Activated naive CD4-positive, alpha-beta T cell treated with anti-CD3 and anti-CD28 coated beads, Interleukin-2, amount 10 ng/mL, durations not matched to agents 7 days and 5 days (primary cell): ENCODE measurements around the gene PGM2L1.

Experiments
- CTCF ChIA-PET: fragments of 350-600 bp; sonication (Branson Sonifier 250); formaldehyde crosslinking; loops from one replicate; lab custom pipeline; 2021; ENCODE audit warnings: antibody characterized with exemption; lab: Charles Lee
- DNase-seq: peaks from one replicate; pipeline ENCODE4 v3.0.0-alpha.2; 2020
- H3K27ac Mint-ChIP-seq: one replicate; pipeline ENCODE4 v1.8.0; 2021; ENCODE audit warnings: mild to moderate bottlenecking, moderate library complexity, mixed read lengths
- H3K27me3 Mint-ChIP-seq: one replicate; pipeline ENCODE4 v1.8.0; 2021; ENCODE audit warnings: mild to moderate bottlenecking, mixed read lengths
- H3K36me3 Mint-ChIP-seq: one replicate; pipeline ENCODE4 v1.8.0; 2021; ENCODE audit warnings: mixed read lengths
- H3K4me1 Mint-ChIP-seq: one replicate; pipeline ENCODE4 v1.8.0; 2021; ENCODE audit warnings: mixed read lengths
- H3K4me3 Mint-ChIP-seq: one replicate; pipeline ENCODE4 v1.8.0; 2021; ENCODE audit warnings: mild to moderate bottlenecking, moderate library complexity, mixed read lengths
- H3K9me3 Mint-ChIP-seq: one replicate; pipeline ENCODE4 v1.8.0; 2021; ENCODE audit warnings: mixed read lengths

The PGM2L1 gene

GRCh38 chr11:74318241-74318932, 79.8 kb downstream of the PGM2L1 start:
- Mint-ChIP-seq H3K9me3 (peaks cover 20% of the 10 kb centered on the region), H3K4me3 (no peak overlapping the region), H3K4me1 (no peaks in the 10 kb centered on the region), H3K27me3 (peaks cover 24% of the 10 kb centered on the region), H3K27ac (no peak overlapping the region), H3K36me3 (peaks cover 4% of the 10 kb centered on the region)
- CTCF ChIA-PET, result interaction anchor here (1.9 kb wide), 1 partner anchor 63 kb away, joined by 8 read pairs; no protein-coding TSS in a partner anchor
- DNase-seq, result no peak

- Mint-ChIP-seq H3K4me1 (peaks cover under 1% of the 10 kb centered on the region), H3K4me3 (no peak overlapping the region), H3K27ac (no peak overlapping the region), H3K9me3 (peaks cover 20% of the 10 kb centered on the region), H3K36me3 (peaks cover 4% of the 10 kb centered on the region), H3K27me3 (peaks cover 26% of the 10 kb centered on the region)
- CTCF ChIA-PET, result interaction anchor here (1.2 kb wide), 1 partner anchor 61 kb away, joined by 4 read pairs; no protein-coding TSS in a partner anchor
- no peak for DNase-seq
Measured at GRCh38 chr11:74316772-74317505, 81.3 kb downstream of the PGM2L1 start.

- no peak for DNase-seq
- Mint-ChIP-seq H3K4me3 (no peak overlapping the region), H3K27me3 (peaks cover 43% of the 10 kb centered on the region), H3K27ac (no peak overlapping the region), H3K4me1 (peaks cover 8% of the 10 kb centered on the region), H3K9me3 (peaks cover 13% of the 10 kb centered on the region), H3K36me3 (peaks cover 4% of the 10 kb centered on the region)
- CTCF ChIA-PET, result interaction anchor here (1.6 kb wide), 1 partner anchor 57 kb away, joined by 4 read pairs; no protein-coding TSS in a partner anchor
Measured at GRCh38 chr11:74312326-74312725, 85.9 kb downstream of the PGM2L1 start.

GRCh38 chr11:74311352-74311926, 86.8 kb downstream of the PGM2L1 start, which contains the start of gene P4HA3:
Gene P4HA3, minus strand, starts transcription at chr11:74311640. Its CDS starts 29 bp downstream, at chr11:74311611.
- DNase-seq, result peak; percentile 68
- Mint-ChIP-seq H3K4me1 (peaks cover 8% of the 10 kb centered on the region), H3K9me3 (peaks cover 4% of the 10 kb centered on the region), H3K27ac (no peak within 1 kb of the TSS), H3K4me3 (peak within 1 kb of the TSS; percentile 56), H3K27me3 (peaks cover 48% of the 10 kb centered on the region), H3K36me3 (no peaks in the 10 kb centered on the region)
- CTCF ChIA-PET, result interaction anchor here (0.6 to 1.6 kb wide), 2 partner anchors 10 to 56 kb away, joined by 3 to 4 read pairs; no protein-coding TSS in a partner anchor

- Mint-ChIP-seq H3K4me1 (peaks cover 8% of the 10 kb centered on the region), H3K4me3 (peak overlapping the region; percentile 56), H3K36me3 (no peaks in the 10 kb centered on the region), H3K27ac (no peak overlapping the region), H3K27me3 (peaks cover 52% of the 10 kb centered on the region), H3K9me3 (peaks cover 3% of the 10 kb centered on the region)
- CTCF ChIA-PET, result no interaction called here
- DNase-seq, result no peak
Measured at GRCh38 chr11:74310857-74311256, 87.4 kb downstream of the PGM2L1 start.

GRCh38 chr11:74307434-74307833, 90.8 kb downstream of the PGM2L1 start:
- Mint-ChIP-seq H3K9me3 (no peaks in the 10 kb centered on the region), H3K27me3 (peaks cover 51% of the 10 kb centered on the region), H3K4me3 (no peak overlapping the region), H3K4me1 (peaks cover 8% of the 10 kb centered on the region), H3K27ac (no peak overlapping the region), H3K36me3 (no peaks in the 10 kb centered on the region)
- CTCF ChIA-PET, result no interaction called here
- DNase-seq, result no peak

- CTCF ChIA-PET, result no interaction called here
- DNase-seq, result no peak
- Mint-ChIP-seq H3K27me3 (peaks cover 44% of the 10 kb centered on the region), H3K36me3 (no peaks in the 10 kb centered on the region), H3K4me1 (peaks cover 4% of the 10 kb centered on the region), H3K27ac (no peak overlapping the region), H3K4me3 (no peak overlapping the region), H3K9me3 (no peaks in the 10 kb centered on the region)
Measured at GRCh38 chr11:74306435-74307175, 91.6 kb downstream of the PGM2L1 start.

GRCh38 chr11:74299015-74299414, 99.2 kb downstream of the PGM2L1 start:
- Mint-ChIP-seq H3K9me3 (no peaks in the 10 kb centered on the region), H3K27me3 (peaks cover 13% of the 10 kb centered on the region), H3K36me3 (no peaks in the 10 kb centered on the region), H3K27ac (no peak overlapping the region), H3K4me1 (peaks cover 7% of the 10 kb centered on the region), H3K4me3 (no peak overlapping the region)
- CTCF ChIA-PET, result interaction anchor here (0.5 to 0.6 kb wide), 2 partner anchors 142 to 558 kb away, joined by 3 to 7 read pairs; no protein-coding TSS in a partner anchor
- no peak for DNase-seq

- Mint-ChIP-seq H3K4me1 (peaks cover 7% of the 10 kb centered on the region), H3K36me3 (no peaks in the 10 kb centered on the region), H3K27ac (no peak overlapping the region), H3K9me3 (no peaks in the 10 kb centered on the region), H3K27me3 (peaks cover 13% of the 10 kb centered on the region), H3K4me3 (no peak overlapping the region)
- CTCF ChIA-PET, result interaction anchor here (1.7 kb wide), 1 partner anchor 24 kb away, joined by 4 read pairs; no protein-coding TSS in a partner anchor
- DNase-seq, result no peak
Measured at GRCh38 chr11:74297484-74297883, 100.7 kb downstream of the PGM2L1 start.

- no peaks in the 10 kb centered on the region for H3K36me3 Mint-ChIP-seq
- DNase-seq, result no peak
- H3K9me3 Mint-ChIP-seq, result no peaks in the 10 kb centered on the region
- H3K4me1 Mint-ChIP-seq, result no peaks in the 10 kb centered on the region
- no peak overlapping the region for H3K27ac Mint-ChIP-seq
- CTCF ChIA-PET, result no interaction called here
- H3K4me3 Mint-ChIP-seq, result no peak overlapping the region
- H3K27me3 Mint-ChIP-seq, result peaks cover 15% of the 10 kb centered on the region
Measured at GRCh38 chr11:74288911-74289310, 109.3 kb downstream of the PGM2L1 start.

- peaks cover 15% of the 10 kb centered on the region for H3K27me3 Mint-ChIP-seq
- H3K9me3 Mint-ChIP-seq, result no peaks in the 10 kb centered on the region
- no peaks in the 10 kb centered on the region for H3K4me1 Mint-ChIP-seq
- H3K27ac Mint-ChIP-seq, result no peak overlapping the region
- H3K36me3 Mint-ChIP-seq, result no peaks in the 10 kb centered on the region
- CTCF ChIA-PET, result no interaction called here
- no peak for DNase-seq
- H3K4me3 Mint-ChIP-seq, result no peak overlapping the region
Measured at GRCh38 chr11:74288161-74288560, 110.1 kb downstream of the PGM2L1 start.

GRCh38 chr11:74284466-74284865, 113.8 kb downstream of the PGM2L1 start:
- no peak for DNase-seq
- CTCF ChIA-PET, result no interaction called here
- no peaks in the 10 kb centered on the region for H3K4me1 Mint-ChIP-seq

GRCh38 chr11:74283580-74284180, 114.6 kb downstream of the PGM2L1 start:
- DNase-seq, result no peak
- H3K4me3 Mint-ChIP-seq, result no peak overlapping the region
- no peaks in the 10 kb centered on the region for H3K9me3 Mint-ChIP-seq
- H3K27ac Mint-ChIP-seq, result no peak overlapping the region
- peaks cover 11% of the 10 kb centered on the region for H3K27me3 Mint-ChIP-seq
- no peaks in the 10 kb centered on the region for H3K36me3 Mint-ChIP-seq
- CTCF ChIA-PET, result no interaction called here
- no peaks in the 10 kb centered on the region for H3K4me1 Mint-ChIP-seq

More at GRCh38 chr11:74284466-74284865, 113.8 kb downstream of the PGM2L1 start:
- Mint-ChIP-seq H3K4me3 (no peak overlapping the region), H3K27me3 (peaks cover 11% of the 10 kb centered on the region), H3K27ac (no peak overlapping the region), H3K9me3 (no peaks in the 10 kb centered on the region), H3K36me3 (no peaks in the 10 kb centered on the region)
